Cerebellar cortex (tissue), 1 donor: ENCODE data around the gene DKK1.
A peak's percentile ranks its signal among the peaks of the same experiment; 100 is the strongest.
"Not testable (repeated sequence)": the region's sequence is repeated elsewhere in the genome, so short reads cannot be mapped to it uniquely, and the experiment has no call there.

ENCODE experiments used
- DNase-seq: peaks from one replicate; pipeline ENCODE4 v3.0.0-alpha.2; 2015; ENCODE audit warnings: low spot score

The DKK1 gene

DNA sequence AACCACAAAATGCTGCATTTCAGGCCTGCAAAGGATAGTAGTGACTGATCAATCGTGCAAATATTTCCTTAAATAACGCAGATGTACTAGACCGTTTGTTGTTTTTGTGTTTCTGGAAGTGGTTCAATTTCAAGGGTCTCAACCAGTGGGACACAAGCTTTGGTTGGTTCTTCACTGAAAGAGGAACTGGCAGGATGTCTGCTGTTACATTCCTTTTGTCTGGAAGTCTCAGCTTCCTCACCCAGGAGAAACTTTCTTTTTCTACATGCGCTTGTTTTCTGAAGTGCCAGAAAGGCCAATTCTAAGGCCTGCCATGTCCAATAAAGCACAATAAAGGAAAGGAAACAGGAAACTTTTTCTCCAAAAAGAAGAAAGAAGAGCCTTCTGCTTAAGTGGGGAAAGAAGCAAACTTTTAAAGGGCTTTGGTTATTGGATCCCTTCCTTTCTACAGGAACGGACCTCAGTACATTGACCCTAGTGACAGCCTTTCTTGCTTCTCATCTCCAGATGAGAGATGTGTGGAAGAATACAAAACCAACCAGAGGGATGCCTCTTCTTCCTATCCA, 4.1 kb downstream of the DKK1 start:
- peak; percentile 76 for DNase-seq

DNA sequence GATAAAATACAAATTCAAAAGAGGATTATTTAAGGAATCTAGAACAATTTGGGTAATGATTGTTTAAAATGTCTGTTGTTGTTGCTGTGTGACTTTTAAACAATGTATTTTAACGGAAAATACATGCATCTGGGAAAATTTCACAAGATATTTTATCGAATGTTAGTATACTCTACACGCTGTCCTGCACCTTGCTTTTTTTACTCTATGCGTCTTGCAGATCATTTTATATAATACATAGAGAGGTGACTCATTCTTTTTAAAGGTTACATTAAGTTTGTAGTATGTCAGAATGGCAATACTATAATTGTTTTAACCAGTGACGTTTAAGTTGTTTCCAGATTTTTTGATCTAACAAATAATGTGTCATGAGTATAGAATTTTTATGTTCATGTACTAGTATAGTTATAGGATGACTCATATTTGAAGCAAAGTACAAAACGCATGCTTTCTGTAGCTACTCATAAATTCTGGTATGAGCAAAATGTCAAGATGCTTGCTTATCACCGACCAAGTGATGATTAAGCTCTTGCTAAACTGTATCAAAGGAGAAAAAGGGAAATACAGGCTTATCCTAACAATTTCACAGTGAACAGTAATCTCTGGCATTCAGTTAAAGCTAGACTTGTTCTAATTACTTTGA, 4.9 kb downstream of the DKK1 start:
- DNase-seq = peak; percentile 40

DNA sequence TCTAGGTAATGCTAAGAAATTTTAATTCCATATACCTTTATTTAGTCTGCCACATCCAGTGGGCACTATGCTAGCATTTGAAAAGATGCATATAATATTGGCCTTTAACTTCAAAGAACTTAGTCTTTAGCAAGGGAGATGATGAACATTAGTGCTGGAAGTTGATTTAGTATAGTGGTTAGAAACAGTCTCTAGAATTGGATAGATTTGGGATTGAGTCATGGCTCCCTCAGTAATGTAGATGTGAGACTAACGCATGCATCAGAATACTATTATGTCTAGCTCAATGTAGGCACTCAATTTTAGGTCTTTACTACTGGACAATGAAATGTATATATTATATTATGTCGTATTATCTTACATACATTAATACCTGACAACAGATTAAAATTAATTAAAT, 5.8 kb downstream of the DKK1 start:
- peak; percentile 50 for DNase-seq

DNA sequence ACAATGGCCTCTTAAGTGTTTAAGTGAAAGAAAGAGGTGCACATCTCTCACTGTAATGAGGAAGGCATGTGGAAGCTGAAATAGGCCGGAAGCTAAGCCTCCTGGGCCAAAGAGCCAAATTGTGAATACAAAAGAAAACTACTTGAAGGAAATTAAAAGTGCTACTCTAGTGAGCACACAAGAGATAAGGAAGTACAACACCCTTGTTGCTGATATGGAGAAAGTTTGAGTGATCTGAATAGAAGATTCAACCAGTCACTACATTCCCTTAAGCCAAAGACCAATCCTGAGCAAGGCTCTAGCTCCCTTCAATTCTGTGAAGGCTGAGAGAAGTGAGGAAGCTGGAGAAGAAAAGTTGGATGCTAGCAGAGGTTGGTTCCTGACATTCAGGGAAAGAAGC, 8.2 kb downstream of the DKK1 start:
- DNase-seq = peak; percentile 36

DNA sequence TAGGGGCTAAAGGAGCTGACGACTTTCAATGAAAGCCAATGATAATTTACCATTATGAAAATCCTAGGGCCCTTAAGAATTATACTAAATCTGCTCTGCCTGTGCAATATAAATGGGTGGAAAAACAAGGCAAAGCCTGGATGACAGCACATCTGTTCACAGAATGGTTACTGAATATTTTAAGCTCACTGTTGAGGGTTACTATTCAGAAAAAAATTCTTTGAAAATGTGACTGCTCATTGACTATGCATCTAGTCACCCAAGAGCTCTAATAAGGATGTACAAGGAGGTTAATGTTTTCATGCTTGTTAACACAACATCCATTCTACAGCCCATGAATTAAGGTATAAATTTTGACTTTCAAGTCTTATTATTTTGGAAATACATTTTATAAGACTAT, 8.9 kb downstream of the DKK1 start:
- no peak for DNase-seq

DNA sequence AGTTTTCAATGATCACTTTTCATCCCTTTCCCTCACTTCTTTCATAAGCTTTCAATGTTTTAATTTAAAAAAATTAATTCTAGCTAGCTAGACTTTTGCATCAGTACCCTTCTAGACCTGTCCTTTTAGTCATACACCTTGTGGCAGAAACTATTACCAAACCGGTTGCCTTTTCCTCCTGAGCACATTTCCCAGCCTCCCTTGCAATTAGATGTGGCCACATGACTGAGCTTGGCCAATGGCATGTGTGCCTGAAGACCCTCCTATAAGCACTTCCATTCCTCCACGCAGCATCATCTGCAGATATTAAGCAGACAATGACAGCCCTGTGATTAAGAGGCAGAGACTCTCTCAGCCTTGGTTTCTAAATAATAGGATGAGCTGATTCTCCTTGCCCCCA, 12.3 kb downstream of the DKK1 start:
- DNase-seq = no peak

DNA sequence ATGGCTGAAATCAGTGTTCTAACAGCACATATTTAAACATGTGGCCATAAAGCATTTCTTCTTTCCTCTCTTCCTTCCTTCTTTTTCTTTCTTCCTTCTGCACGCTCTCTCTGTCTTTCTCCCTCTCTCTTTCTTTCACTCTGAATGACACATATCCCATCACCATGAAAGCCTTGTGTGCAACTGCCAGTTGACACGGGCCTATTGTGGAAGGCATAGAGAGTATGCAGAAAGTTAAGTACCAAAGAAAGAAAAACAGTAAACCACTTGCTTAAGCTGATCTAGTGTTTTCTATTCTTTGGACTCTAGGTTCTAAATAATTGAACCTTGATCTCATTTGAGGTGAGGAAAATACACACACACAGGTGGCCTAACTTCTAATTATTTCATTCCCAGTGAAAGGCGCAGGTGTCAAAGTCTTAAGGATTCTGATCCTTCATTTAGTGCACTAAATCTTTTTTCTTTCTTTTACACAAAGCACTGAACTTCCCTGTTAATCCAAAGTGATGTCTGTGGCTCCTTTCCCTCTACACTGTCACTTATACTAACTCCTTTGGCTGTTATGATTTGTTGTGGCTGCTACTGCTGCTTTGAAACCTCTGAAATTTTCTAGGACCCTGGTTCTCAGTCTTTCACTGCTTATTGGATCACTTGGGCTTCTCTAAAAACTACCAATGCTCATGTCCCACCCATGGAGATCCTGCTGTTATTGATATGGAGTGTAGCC, 17.7 kb downstream of the DKK1 start:
- no peak for DNase-seq

DNA sequence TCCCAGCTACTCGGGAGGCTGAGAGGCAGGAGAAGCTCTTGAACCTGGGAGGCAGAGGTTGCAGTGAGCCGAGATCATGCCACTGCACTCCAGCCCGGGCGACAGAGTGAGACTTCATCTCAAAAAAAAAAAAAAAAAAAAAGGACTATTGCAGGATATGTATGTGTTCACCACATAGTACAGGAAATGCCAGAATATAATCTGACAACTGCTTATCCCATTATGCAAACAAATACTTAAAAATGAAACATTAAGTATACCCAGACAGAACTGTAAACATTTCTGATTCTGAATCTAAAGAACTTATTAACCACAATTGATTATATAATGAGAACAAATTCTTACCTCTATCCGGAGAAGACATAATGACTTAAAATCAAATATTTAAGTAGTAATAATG, 18.7 kb downstream of the DKK1 start:
- no peak for DNase-seq

DNA sequence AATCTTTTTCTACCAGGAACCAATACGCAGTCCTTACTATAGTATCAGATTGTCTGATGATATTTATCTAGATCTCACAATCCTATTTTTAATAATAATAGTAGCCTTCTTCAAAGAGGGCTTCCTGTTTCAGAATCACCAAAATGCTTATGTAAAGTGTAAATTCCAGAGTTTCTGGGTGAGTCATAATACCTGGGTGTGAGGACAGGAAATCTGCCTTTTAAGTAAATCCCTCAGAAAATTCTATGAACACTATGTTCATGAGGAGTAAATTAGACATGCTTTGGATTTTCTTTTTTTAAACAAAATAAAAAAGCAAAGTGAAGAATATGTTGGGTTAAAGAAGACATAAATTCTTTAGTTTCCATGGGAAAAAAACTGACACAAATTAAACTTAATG, 20.5 kb downstream of the DKK1 start:
- no peak for DNase-seq

DNA sequence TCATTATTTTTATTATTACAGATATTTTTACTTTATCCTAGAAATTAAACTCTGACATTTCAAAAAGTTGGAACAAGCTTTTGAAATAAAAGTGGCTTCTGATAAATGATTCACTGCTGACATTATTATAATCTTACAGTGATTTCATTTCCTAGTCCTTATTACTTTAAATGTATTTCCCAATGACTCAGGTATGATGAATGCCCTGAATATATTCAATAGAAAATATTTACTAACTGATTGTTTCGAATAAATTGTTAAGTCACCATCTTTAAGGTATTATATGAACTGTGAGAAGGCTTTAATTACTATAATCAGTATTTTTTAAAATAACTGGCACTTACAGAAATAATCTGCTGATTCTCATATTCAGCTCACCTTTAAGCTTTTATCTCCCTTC, 21.6 kb downstream of the DKK1 start:
- no peak for DNase-seq

DNA sequence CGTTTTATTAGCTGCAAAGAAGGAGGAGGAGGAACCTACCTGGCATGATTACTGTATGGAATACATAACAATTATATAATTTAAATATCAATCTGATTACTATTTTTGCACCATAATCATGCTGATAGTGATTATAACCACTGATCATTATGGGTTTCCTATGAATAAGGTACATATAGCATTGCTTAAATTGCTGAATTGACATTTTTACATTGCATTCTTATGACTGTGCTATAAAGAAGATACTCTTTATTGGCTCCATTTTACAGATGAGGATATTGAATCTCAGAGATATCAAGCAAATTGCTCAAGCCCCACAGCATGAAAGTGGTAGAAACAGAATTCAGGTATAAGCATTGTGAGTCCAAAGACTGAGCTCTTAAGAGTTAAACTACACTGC, 23.1 kb downstream of the DKK1 start:
- DNase-seq = no peak

DNA sequence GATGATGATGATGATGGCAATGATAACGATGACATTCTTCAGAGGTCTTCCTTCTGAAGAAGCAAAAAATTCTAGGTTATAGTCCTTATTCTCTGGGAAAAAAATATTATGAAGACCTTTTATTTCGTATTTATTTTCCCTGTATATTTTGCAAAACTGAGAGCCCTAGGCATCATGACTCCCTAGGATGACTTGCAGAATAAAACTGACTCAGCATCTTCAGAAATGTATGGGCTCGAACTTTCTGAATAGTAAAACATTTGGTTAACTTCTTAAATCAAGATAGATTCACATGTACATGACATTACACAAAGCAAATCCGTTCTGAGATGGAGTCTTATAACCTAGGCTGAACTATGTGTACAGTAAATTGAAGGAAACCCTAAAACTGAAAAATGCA, 29.4 kb downstream of the DKK1 start:
- DNase-seq = no peak

DNA sequence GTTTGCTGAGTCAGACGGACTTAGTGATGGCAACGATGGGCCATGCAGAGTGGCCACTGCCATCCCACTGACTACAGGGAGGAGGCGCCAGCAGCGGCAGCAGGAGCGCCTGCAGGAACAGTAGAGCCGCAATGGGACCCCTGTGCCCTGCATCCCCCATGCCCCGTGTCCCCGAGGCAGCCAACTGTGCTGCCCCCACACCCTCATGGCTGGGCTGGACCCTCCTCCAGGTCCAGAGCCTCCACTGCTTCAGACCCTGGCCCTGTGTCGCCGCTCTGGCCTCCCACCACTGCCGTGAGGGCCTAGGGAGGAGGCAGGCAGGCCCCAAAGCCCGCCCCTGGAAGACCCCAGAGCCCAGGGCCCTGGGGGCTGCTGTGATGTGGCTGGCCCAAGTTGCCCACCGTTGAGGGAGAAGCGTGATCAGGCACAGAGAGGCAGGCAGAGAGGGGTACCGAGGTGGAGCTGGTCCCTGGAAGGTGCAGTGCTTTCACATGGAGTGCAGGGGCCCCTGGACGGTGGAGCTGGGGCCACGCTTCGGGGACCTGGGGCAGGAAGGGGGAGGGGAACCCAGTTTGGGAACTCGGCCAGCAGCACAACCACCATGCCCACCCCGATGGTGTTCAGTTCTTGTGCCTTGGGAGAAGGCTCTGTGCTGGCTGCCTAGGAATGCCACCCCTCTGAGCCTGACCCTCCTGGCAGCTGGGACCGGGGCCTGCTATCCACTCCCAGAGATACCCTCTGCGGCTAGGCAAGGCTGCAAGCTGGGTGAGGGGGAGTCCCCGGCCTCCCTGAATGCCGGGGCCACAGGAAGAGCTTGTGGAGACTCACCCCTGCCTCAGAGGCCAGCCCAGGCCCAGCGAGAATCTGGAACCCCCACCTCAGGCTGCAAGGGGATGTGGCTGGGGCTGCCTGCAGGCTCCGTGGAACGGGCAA, 32.6 kb downstream of the DKK1 start:
- DNase-seq = no peak

DNA sequence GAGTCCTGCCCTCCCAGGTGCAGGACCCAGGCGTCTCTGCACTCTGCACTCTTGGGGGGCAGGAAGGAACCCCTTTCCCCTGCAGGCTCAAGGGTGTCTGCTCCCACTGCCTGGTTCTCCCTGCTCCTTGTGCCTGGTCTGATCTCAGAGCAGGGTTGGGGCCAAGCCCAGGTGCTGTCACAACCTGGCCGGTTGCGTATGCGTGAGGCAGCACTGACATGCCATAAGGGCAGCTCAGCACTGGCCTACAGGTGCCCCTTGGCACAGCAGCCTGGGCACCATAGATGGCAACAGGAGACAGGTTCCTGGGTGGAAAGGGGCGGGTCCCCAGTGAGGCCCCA, 33.2 kb downstream of the DKK1 start:
- DNase-seq = no peak

DNA sequence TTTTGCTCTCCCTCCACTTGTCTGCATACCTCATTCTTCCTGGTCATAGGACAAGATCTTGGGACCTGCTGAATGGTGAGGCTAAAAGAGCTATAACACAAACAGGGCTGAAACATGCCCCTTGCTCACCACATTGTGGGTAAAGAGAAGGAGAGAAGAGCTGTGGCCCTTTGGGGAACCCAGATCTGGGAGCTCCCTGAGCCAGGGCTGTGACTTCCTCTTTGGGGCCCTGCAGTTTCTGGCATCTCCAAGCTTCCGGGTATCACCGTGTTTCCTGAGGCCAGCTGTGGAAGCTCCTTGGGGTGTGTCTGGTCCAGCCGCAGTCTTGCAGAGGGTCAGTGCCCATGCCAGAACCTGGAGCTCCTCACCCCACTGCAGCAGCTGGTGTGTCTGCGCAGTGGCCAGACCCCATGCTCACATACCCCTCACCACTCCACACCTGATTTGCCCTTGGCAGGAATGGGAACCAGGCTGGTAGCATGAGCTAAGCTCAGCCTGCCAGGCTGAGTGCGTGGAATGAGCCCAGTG, 34.0 kb downstream of the DKK1 start:
- DNase-seq = no peak

DNA sequence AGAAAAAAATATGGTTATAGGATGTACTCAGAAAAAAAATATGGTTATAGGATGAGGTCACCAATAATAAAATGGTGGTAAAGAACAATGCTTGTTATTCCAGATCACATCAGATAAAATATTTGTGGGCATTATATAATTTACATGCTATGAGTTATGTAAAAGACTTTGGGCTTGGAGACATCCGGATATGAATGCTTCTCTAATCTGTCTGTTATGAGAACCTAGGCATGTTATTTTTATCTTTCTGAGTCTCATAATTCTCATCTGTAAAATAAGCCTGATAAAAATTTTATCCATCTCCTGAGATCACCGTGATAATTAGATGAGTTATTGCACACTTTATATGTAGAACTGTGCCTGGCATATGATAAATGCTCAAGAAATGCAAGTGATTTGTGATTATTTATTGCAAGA, 37.8 kb downstream of the DKK1 start:
- DNase-seq = no peak

DNA sequence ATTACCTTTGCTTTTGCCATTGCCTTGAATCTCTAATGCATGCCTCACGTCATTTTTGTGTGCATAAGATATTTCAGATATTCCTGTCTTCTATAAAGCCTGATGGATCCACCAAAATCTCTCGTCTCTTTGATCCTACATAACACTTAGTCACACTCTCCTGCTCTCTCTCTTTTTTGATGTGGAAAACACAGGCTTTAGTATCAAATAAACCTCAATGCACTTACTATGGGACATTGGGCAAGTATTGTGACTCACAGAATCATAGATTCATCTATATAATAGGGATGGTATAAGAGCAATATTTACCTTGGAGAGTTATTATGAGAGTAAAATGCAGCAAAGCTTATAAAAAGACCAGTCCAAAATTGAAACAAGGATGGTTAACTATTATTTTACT, 39.1 kb downstream of the DKK1 start:
- no peak for DNase-seq

DNA sequence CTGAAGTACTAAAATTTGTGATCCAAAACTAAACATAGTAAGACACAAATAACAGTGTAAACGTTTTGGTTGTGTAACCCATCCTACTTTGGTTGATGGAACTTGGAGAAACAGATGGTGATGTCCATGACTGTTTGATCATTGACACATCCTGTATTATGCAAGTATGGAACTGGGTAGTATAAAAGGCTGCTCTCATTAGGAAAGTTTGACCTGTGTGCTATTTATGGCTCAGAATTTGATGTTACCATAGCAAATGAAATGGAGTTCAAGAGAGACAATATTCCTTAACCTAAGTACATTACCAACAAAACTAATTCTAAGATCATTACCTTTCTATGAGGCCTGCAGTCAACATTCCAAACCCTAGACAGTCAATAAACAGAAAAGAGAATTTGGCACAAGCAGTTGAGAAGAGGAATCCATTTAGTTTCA, 39.9 kb downstream of the DKK1 start:
- DNase-seq = no peak

DNA sequence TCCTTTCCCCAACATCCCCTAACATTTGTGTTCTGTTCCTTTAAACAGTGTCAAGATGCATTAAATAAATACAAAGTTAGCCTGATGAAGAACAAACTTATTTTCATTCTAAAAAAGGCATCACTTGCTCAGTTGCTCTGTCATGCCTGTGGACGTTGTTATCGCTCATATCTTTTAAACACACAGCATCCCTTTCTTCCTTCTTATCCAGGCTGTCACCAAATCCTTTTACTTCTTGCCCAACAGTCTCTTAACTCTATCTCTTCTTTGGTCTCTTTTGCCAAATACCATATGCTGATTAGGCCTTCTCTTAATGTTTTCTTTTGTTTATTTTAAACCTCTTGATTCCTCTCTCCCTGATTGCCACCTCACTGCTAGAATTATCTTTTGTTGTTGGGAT, 43.9 kb downstream of the DKK1 start:
- DNase-seq = no peak

DNA sequence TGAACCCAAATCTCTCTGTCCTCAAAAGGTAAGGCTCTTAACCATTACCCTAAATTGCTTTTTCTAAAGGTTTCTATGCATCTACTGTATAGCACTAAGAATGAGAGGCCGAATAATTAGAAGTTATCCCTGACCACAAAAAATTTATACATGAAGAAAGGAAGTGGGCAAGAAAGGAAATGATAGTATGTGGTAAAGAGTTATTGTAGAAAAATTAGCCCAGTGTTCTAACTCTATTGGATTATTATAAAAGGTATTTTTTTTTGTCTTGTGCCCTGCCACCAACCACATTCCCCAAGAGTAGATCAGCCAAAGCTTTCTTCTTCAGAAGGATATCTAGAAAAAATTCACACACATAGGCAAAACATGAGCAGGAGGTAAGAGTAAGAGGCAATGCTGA, 45.4 kb downstream of the DKK1 start:
- DNase-seq = no peak

DNA sequence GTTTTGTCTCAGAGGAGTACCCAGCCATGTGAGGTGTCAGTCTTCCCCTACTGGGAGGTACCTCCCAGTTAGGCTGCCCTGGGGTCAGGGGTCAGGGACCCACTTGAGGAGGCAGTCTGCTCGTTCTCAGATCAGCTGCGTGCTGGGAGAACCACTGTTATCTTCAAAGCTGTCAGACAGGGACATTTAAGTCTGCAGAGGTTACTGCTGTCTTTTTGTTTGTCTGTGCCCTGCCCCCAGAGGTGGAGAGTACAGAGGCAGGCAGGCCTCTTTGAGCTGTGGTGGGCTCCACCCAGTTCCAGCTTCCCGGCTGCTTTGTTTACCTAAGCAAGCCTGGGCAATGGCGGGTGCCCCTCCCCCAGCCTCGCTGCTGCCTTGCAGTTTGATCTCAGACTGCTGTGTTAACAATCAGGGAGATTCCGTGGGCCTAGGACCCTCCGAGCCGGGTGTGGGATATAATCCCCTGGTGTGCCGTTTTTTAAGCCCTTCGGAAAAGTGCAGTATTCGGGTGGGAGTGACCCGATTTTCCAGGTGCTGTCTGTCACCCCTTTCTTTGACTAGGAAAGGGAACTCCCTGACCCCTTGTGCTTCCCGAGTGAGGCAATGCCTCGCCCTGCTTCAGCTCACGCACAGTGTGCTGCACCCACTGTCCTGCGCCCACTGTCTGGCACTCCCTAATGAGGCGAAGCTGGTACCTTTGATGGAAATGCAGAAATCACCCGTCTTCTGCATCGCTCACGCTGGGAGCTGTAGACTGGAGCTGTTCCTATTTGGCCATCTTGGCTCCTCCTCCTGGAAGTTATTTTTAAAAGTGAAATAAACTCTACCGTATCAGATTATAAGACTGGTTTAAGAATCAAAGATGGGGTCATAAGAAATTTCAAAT, 51.7 kb downstream of the DKK1 start:
- not testable (repeated sequence) for DNase-seq
